OCI-LY1 (cell line): ENCODE data around the gene SP3.

Experiments
- CTCF ChIP-seq: fragments of 200-600 bp; sonication (generic), shearing (Covaris generic); IDR thresholded peaks from 2 replicates; pipeline ENCODE4 v1.5.1; 2017; ENCODE audit warnings: mild to moderate bottlenecking, antibody characterized with exemption, low read length, moderate library complexity, mixed read lengths
- EZH2 ChIP-seq: fragments of 200-600 bp; sonication (generic), shearing (Covaris generic); IDR thresholded peaks from 2 replicates; pipeline ENCODE4 v1.8.0; 2017; ENCODE audit warnings: borderline replicate concordance, mixed run types, mild to moderate bottlenecking, antibody characterized with exemption, low read length, moderate library complexity, mixed read lengths

- TF ChIP-seq CTCF (no peak), EZH2 (no peak)
Observed at GRCh38 chr2:173966274-173967098, 1.3 kb upstream of the SP3 start.
